ENCODE data around the gene MAGEH1.

Gene MAGEH1

DNA sequence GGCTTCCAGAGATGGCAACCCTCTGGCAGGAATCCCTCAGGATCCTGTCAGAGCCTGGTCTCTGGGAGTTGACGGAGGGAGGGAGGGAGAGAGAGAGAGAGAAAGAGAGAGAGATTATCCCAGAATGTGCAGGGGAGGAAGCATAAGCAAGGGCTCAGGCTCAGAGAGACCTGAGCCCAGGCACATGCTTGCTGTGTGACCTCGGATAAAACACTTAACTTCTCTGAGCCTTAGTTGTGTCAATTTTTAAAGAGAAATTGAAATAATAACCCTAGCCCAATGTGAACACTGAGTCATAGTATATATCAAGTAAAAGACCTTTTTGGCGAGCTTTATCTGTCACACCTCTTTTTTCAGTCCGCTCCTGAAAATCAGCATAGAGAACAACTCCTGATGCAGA is 38.2 kb downstream of the MAGEH1 start:
- no peaks in the 10 kb centered on the region for H3K79me2 ChIP-seq (ENCODE audit: low read length)
- DNase-seq = no peak
- TF ChIP-seq EZH2phosphoT487 (IDR thresholded peaks at IDR 0.05; ENCODE audit: low read length) (no peak), EZH2 (optimal IDR thresholded peaks at IDR 0.05; ENCODE audit: low read depth, low read length) (no peak)
- TF ChIP-seq, protein P1, sequence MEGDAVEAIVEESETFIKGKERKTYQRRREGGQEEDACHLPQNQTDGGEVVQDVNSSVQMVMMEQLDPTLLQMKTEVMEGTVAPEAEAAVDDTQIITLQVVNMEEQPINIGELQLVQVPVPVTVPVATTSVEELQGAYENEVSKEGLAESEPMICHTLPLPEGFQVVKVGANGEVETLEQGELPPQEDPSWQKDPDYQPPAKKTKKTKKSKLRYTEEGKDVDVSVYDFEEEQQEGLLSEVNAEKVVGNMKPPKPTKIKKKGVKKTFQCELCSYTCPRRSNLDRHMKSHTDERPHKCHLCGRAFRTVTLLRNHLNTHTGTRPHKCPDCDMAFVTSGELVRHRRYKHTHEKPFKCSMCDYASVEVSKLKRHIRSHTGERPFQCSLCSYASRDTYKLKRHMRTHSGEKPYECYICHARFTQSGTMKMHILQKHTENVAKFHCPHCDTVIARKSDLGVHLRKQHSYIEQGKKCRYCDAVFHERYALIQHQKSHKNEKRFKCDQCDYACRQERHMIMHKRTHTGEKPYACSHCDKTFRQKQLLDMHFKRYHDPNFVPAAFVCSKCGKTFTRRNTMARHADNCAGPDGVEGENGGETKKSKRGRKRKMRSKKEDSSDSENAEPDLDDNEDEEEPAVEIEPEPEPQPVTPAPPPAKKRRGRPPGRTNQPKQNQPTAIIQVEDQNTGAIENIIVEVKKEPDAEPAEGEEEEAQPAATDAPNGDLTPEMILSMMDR (IDR thresholded peaks at IDR 0.05; ENCODE audit: low read length) = no peak
- peak overlapping the region; percentile 68 for H3K27ac ChIP-seq (ENCODE audit: low read length)
- peak overlapping the region; percentile 78 for H3K4me3 ChIP-seq (ENCODE audit: low read length)
- no peaks in the 10 kb centered on the region for H4K20me1 ChIP-seq (ENCODE audit: insufficient read depth, low read length)
- no peak overlapping the region for H2AFZ ChIP-seq (ENCODE audit: low read length)
- peak overlapping the region; percentile 71 for H3K4me2 ChIP-seq (ENCODE audit: low read depth, low read length)
- no peaks in the 10 kb centered on the region for H3K9me3 ChIP-seq (replicated peaks; ENCODE audit: insufficient read depth, low read length)
- H3K9me2 ChIP-seq (replicated peaks; ENCODE audit: insufficient read depth, low read length) = no peaks in the 10 kb centered on the region
- peak overlapping the region; percentile 81 for H3K9ac ChIP-seq (ENCODE audit: low read length)
- H3K36me3 ChIP-seq (replicated peaks; ENCODE audit: insufficient read depth, low read length) = no peaks in the 10 kb centered on the region
- H3F3A ChIP-seq (ENCODE audit: insufficient read depth, low read length) = peaks cover 16% of the 10 kb centered on the region
- H3K4me1 ChIP-seq (ENCODE audit: low read length) = peaks cover 21% of the 10 kb centered on the region
- no peaks in the 10 kb centered on the region for H3K27me3 ChIP-seq (replicated peaks; ENCODE audit: insufficient read depth, low read length)

GRCh38 chrX:55490974-55491373 is 39.0 kb downstream of the MAGEH1 start:
- no peaks in the 10 kb centered on the region for H3K9me2 ChIP-seq (replicated peaks; ENCODE audit: insufficient read depth, low read length)
- H3K79me2 ChIP-seq (ENCODE audit: low read length) = no peaks in the 10 kb centered on the region
- H3K9me3 ChIP-seq (replicated peaks; ENCODE audit: insufficient read depth, low read length) = no peaks in the 10 kb centered on the region
- H3F3A ChIP-seq (ENCODE audit: insufficient read depth, low read length) = peaks cover 16% of the 10 kb centered on the region
- TF ChIP-seq, protein P1 (IDR thresholded peaks at IDR 0.05; ENCODE audit: low read length) = no peak
- TF ChIP-seq EZH2phosphoT487 (IDR thresholded peaks at IDR 0.05; ENCODE audit: low read length) (no peak), EZH2 (optimal IDR thresholded peaks at IDR 0.05; ENCODE audit: low read depth, low read length) (no peak)
- H4K20me1 ChIP-seq (ENCODE audit: insufficient read depth, low read length) = no peaks in the 10 kb centered on the region
- peaks cover 21% of the 10 kb centered on the region for H3K4me1 ChIP-seq (ENCODE audit: low read length)
- no peaks in the 10 kb centered on the region for H3K27me3 ChIP-seq (replicated peaks; ENCODE audit: insufficient read depth, low read length)
- no peak overlapping the region; the same call in 1 of the 2 replicates for H3K4me3 ChIP-seq (ENCODE audit: low read length)
- peak; percentile 90 for DNase-seq
- H3K9ac ChIP-seq (ENCODE audit: low read length) = no peak overlapping the region
- no peaks in the 10 kb centered on the region for H3K36me3 ChIP-seq (replicated peaks; ENCODE audit: insufficient read depth, low read length)
- peak overlapping the region; percentile 68; the same call in 1 of the 2 replicates for H3K27ac ChIP-seq (ENCODE audit: low read length)
- H3K4me2 ChIP-seq (ENCODE audit: low read depth, low read length) = peak overlapping the region; percentile 61; the same call in 1 of the 2 replicates
- H2AFZ ChIP-seq (ENCODE audit: low read length) = 0 out of 2 replicates have a peak overlapping the region, but pooled peaks have one; percentile 24
